Fibroblast of pulmonary artery (primary cell): ENCODE results near the gene RELN.

Experiments
- DNase-seq: peaks from one replicate; pipeline ENCODE4 v3.0.0-alpha.2; 2010; ENCODE audit warnings: low read depth
- H3K4me3 ChIP-seq: replicated peaks from 2 replicates; pipeline ENCODE4 v1.5.1; 2011; ENCODE audit warnings: low read depth, mild to moderate bottlenecking, control low read depth, low read length, moderate library complexity
- TF ChIP-seq, protein P1 (sequence below): IDR thresholded peaks from 2 replicates; pipeline ENCODE4 v1.5.1; 2011; ENCODE audit warnings: mild to moderate bottlenecking, control low read depth, low read length, inconsistent platforms; ENCODE audit errors: missing control alignments

The RELN gene

GRCh38 chr7:103679151-103680132 is 310.0 kb downstream of the RELN start:
- TF ChIP-seq, protein P1, sequence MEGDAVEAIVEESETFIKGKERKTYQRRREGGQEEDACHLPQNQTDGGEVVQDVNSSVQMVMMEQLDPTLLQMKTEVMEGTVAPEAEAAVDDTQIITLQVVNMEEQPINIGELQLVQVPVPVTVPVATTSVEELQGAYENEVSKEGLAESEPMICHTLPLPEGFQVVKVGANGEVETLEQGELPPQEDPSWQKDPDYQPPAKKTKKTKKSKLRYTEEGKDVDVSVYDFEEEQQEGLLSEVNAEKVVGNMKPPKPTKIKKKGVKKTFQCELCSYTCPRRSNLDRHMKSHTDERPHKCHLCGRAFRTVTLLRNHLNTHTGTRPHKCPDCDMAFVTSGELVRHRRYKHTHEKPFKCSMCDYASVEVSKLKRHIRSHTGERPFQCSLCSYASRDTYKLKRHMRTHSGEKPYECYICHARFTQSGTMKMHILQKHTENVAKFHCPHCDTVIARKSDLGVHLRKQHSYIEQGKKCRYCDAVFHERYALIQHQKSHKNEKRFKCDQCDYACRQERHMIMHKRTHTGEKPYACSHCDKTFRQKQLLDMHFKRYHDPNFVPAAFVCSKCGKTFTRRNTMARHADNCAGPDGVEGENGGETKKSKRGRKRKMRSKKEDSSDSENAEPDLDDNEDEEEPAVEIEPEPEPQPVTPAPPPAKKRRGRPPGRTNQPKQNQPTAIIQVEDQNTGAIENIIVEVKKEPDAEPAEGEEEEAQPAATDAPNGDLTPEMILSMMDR, result no peak
- H3K4me3 ChIP-seq, result no peak overlapping the region
- DNase-seq, result no peak

- no peak overlapping the region for H3K4me3 ChIP-seq
- TF ChIP-seq, protein P1, result no peak
- no peak for DNase-seq
Observed at GRCh38 chr7:103668279-103668941, 321.0 kb downstream of the RELN start.

- DNase-seq, result no peak
- TF ChIP-seq, protein P1, result no peak
Observed at GRCh38 chr7:103666326-103666725, 323.1 kb downstream of the RELN start.

GRCh38 chr7:103664577-103664976 is 324.9 kb downstream of the RELN start:
- H3K4me3 ChIP-seq, result no peak overlapping the region
- DNase-seq, result no peak
- TF ChIP-seq, protein P1, result no peak

More at GRCh38 chr7:103666326-103666725, 323.1 kb downstream of the RELN start:
- H3K4me3 ChIP-seq, result no peak overlapping the region

DNA sequence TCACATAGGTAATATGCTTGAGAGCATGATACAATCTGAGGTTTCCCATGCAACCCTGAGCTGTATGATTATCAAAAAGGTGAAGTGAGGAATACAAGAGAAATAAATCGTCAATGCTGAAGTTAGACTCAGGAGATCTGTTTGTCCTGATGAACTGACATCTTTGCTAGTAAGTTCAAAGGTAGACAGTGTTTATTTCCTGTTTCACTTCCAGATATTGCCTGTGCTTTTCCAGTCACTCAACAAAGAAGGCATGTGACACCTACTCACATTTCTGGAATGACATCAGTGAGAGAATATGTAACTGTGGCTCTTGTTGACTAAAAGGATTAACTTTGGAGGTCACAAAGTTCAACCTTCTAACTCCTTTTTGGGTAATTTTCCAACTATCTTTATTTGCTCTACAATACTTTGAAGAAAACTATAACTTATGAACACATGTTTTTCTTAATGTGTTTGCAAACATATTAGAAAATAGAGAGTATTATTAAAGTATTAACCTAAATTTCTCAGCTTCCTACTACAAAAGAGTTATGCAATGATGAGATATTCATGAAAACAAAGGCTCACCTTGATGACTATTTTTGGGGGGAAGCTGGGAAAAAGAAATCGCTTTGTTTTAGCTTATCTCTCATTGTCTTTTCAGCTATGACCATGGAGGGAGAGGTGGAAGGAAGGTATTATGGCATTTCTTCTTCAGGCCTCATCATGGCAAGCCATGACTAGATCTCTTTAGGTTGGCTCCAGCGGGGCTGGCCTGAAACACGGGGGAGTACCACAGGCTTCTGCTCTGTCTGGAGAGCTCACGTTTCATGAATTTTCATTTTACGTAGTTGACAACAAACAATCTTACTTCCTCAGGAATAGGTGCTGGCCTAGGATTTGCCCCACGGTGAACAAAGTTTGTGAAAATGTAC is 328.7 kb downstream of the RELN start:
- TF ChIP-seq, protein P1, result no peak

More for the DNA sequence above, 328.7 kb downstream of the RELN start:
- H3K4me3 ChIP-seq, result no peak overlapping the region
- peak; percentile 34 for DNase-seq
